Activated CD4-positive, alpha-beta T cell treated with anti-CD3 and anti-CD28 coated beads for 24 hours (primary cell): Measurements from ENCODE around the gene FREM1.
"Not testable (repeated sequence)": the region's sequence is repeated elsewhere in the genome, so short reads cannot be mapped to it uniquely, and the experiment has no call there.

Source experiments
- DNase-seq, 2 donors: peaks; one replicate each; pipeline ENCODE4 v3.0.0-alpha.2; 2020; ENCODE audit warnings: low read depth in 2 of 2

Gene FREM1

GRCh38 chr9:14909961-14910805 is at the start of gene FREM1:
TSS of gene FREM1 (minus strand) at chr9:14910428. CDS start at chr9:14868977, 41,451 bp downstream.
- no peak for DNase-seq

GRCh38 chr9:14958989-14959388 is 48.8 kb upstream of the FREM1 start:
- no peak for DNase-seq

- DNase-seq: no peak
These were observed 46.9 kb upstream of the FREM1 start for GRCh38 chr9:14957109-14957508.

GRCh38 chr9:14956208-14956607 is 46.0 kb upstream of the FREM1 start:
- no peak for DNase-seq

- no peak for DNase-seq
These were observed 35.1 kb upstream of the FREM1 start for GRCh38 chr9:14945351-14945750.

- no peak for DNase-seq
These were observed 31.5 kb upstream of the FREM1 start for GRCh38 chr9:14941501-14942405.

- DNase-seq: no peak
These were observed 29.1 kb upstream of the FREM1 start for GRCh38 chr9:14939378-14939777.

- no peak for DNase-seq
These were observed 27.0 kb upstream of the FREM1 start for GRCh38 chr9:14937216-14937615.

GRCh38 chr9:14936491-14936890 is 26.3 kb upstream of the FREM1 start:
- DNase-seq: no peak

GRCh38 chr9:14935964-14936363 is 25.7 kb upstream of the FREM1 start:
- no peak for DNase-seq

- DNase-seq: no peak
These were observed 25.0 kb upstream of the FREM1 start for GRCh38 chr9:14935106-14935751.

- DNase-seq: no peak
These were observed 22.4 kb upstream of the FREM1 start for GRCh38 chr9:14932641-14933040.

GRCh38 chr9:14932231-14932630 is 22.0 kb upstream of the FREM1 start:
- no peak for DNase-seq

GRCh38 chr9:14926941-14927624 is 16.9 kb upstream of the FREM1 start:
- no peak for DNase-seq

- no peak for DNase-seq
These were observed 14.3 kb upstream of the FREM1 start for GRCh38 chr9:14924230-14925219.

- no peak for DNase-seq
These were observed 13.5 kb upstream of the FREM1 start for GRCh38 chr9:14923701-14924100.

GRCh38 chr9:14920805-14921204 is 10.6 kb upstream of the FREM1 start:
- not testable (repeated sequence) for DNase-seq

GRCh38 chr9:14913366-14913765 is 3.1 kb upstream of the FREM1 start:
- no peak for DNase-seq

GRCh38 chr9:14912859-14913258 is 2.6 kb upstream of the FREM1 start:
- DNase-seq: no peak

- no peak for DNase-seq
These were observed 818 bp upstream of the FREM1 start for GRCh38 chr9:14911046-14911445.
